HUES6 (cell line): ENCODE data around the gene RILPL2.
"Not testable (repeated sequence)": the region's sequence is repeated elsewhere in the genome, so short reads cannot be mapped to it uniquely, and the experiment has no call there.

Source experiments
- H3K27ac ChIP-seq: 2 replicates; pipeline ENCODE4 v1.7.0; 2013; ENCODE audit warnings: low read depth, mild to moderate bottlenecking, low read length, inconsistent platforms
- H3K27me3 ChIP-seq: 2 replicates; pipeline ENCODE4 v1.6.1; 2013; ENCODE audit warnings: low read length; ENCODE audit not compliant: control insufficient read depth, insufficient read depth
- H3K36me3 ChIP-seq: 2 replicates; pipeline ENCODE4 v1.6.1; 2013; ENCODE audit warnings: low read length; ENCODE audit not compliant: control insufficient read depth, insufficient read depth
- H3K4me1 ChIP-seq: 2 replicates; pipeline ENCODE4 v1.6.1; 2013; ENCODE audit warnings: low read length; ENCODE audit not compliant: control insufficient read depth, insufficient read depth
- H3K4me3 ChIP-seq: 2 replicates; pipeline ENCODE4 v1.5.1; 2013; ENCODE audit warnings: low read depth, low read length
- H3K9ac ChIP-seq: one replicate; pipeline ENCODE4 v1.6.1; 2013; ENCODE audit warnings: mild to moderate bottlenecking, low read length
- H3K9me3 ChIP-seq: 2 replicates; pipeline ENCODE4 v1.6.1; 2013; ENCODE audit warnings: low read depth, low read length; ENCODE audit not compliant: control insufficient read depth, insufficient read depth

RILPL2 gene, protein sequence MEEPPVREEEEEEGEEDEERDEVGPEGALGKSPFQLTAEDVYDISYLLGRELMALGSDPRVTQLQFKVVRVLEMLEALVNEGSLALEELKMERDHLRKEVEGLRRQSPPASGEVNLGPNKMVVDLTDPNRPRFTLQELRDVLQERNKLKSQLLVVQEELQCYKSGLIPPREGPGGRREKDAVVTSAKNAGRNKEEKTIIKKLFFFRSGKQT

DNA sequence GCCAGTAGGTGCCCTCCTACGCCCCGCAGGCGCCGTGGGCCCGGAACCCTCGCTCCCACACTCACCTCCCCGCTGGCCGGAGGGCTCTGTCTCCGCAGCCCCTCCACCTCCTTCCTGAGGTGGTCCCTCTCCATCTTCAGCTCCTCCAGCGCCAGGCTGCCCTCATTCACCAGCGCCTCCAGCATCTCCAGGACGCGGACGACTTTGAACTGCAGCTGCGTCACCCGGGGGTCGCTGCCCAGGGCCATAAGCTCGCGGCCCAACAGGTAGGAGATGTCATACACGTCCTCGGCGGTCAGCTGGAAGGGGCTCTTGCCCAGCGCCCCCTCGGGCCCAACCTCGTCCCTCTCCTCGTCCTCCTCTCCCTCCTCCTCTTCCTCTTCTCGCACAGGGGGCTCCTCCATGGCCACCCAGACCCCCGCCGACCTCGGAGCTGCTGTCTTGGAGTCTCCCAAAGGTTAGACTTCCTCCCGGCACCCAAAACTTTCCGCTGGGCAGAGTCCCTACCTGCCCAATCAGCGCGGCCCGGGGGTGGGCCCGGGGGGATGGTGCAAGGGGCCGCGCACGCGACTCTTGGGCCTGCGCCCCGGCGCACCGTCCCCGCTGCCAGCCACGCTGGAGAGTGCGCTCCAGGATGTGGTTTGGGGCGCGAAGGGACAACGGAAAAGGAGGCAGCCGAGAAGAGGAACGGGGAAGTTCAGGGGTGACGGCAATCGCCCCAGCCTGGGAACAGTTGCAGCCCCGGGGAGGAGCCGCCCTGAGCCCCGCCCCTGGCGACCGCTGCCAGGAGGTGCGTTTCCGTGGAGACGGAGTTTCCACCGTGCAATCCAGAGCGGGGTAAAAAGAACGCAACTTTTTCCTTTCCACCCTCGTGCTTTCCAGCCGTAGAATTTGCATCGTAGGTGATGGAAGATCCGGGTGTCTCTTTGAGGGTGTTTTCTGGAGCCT is at the start of gene RILPL2:
Gene RILPL2 (minus strand): TSS at position 668 of the 948 bp plus-strand sequence. CDS start 264 bp downstream, at position 404.
- H3K4me3 ChIP-seq, result peak within 1 kb of the TSS; percentile 77
- peak within 1 kb of the TSS; percentile 48 for H3K9ac ChIP-seq
- peaks cover 20% of the 10 kb centered on the region for H3K27me3 ChIP-seq
- no peak within 1 kb of the TSS for H3K27ac ChIP-seq
- H3K36me3 ChIP-seq, result no peaks in the 10 kb centered on the region
- H3K4me1 ChIP-seq, result no peaks in the 10 kb centered on the region
- H3K9me3 ChIP-seq, result no peaks in the 10 kb centered on the region

DNA sequence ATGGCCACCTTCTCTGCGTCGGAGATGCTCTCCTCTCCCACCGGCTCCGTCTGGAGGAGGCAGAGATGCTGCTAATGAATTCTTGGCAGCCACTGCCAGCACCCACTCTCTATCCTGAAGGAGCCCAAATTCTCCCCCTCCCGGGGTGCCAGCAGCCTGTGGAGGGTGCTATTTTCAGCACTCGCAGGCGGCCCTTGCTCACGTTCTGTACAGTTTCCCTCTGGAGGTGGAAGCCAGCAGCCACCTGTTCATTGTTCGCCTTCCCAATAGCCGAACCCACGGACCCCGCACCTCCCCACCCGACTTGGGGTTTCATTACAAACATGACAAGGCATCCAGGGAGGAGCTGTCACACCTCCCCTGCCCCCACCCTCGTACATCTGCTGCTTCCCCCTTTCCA is 49.3 kb upstream of the RILPL2 start:
- Histone ChIP-seq H3K4me1 (peaks cover 6% of the 10 kb centered on the region; the same call in 1 of the 2 replicates), H3K27ac (no peak overlapping the region), H3K9me3 (no peaks in the 10 kb centered on the region), H3K4me3 (no peak overlapping the region), H3K27me3 (no peaks in the 10 kb centered on the region), H3K36me3 (no peaks in the 10 kb centered on the region), H3K9ac (no peak overlapping the region)

DNA sequence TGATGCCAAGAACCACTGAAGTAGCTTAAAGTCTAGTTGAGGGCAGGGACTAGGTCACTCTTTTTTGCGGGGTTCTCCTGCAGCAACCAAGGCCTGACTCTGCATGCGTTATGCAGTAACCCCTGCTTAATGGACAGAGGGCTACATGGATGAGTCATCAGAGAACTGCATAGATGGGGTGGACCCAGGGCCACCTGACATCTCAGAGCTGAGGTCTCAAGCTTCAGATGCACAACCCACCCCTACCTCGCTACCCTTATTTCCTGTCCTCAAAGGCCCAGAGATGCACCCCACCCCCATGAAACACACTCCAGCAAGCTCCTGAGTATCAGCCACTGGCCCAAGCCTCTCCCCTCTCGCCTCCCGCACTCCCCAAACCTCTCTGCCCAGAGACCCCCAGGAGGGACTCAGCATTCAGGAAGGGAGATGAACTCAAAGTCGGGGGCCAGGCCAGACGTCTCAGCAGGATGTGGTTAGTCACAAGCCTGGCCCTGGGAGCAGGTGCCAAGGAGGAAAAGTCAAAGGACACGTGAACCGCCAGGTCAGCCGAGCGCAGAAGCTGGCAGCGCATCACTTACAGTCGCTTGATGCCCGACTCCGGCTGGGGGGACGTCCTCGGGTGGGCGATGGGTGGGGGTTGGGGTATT is 47.2 kb upstream of the RILPL2 start:
- Histone ChIP-seq H3K36me3 (peaks cover 2% of the 10 kb centered on the region; the same call in 1 of the 2 replicates), H3K9me3 (no peaks in the 10 kb centered on the region), H3K4me3 (no peak overlapping the region), H3K27me3 (no peaks in the 10 kb centered on the region), H3K9ac (no peak overlapping the region), H3K4me1 (peaks cover 4% of the 10 kb centered on the region; the same call in 1 of the 2 replicates), H3K27ac (no peak overlapping the region)

DNA sequence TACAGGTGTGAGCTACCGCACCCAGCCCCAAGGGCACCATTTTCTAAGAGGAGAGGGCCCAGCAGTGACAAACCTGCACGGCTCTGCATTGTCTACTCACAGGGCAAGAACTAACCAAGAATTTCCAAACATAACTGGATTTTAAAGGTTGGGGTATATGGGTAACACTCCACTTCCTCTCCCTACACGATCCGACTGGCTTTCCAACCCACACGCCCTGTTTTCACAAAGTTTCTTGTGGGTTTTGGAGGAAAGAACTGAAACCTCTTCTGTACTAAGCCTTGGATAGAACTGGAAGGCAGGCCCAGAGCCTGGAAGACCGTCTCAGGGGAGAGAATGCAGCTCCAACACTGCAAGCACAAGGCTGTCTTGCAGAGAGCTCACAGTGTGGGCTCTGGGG is 46.4 kb upstream of the RILPL2 start:
- H3K9me3 ChIP-seq, result no peaks in the 10 kb centered on the region
- H3K27me3 ChIP-seq, result no peaks in the 10 kb centered on the region
- no peak overlapping the region for H3K27ac ChIP-seq
- H3K4me1 ChIP-seq, result no peaks in the 10 kb centered on the region
- H3K36me3 ChIP-seq, result peaks cover 2% of the 10 kb centered on the region; the same call in 1 of the 2 replicates
- no peak overlapping the region for H3K4me3 ChIP-seq
- no peak overlapping the region for H3K9ac ChIP-seq

DNA sequence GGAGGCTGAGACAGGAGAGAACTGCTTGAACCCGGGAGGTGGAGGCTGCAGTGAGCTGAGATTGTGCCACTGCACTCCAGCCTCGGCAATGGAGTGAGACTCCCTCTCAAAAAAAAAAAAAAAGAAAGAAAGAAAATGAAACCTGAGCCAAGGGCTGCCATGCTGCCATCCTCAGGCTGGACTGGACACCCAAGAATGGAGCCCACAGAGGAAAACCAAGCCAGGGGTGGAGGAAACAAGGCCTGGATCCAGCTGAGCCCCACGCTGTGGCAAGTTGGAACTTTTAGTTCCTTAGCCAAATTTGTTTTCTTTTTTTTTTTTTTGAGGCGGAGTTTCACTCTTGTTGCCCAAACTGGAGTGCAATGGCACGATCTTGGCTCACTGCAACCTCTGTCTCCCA is 44.8 kb upstream of the RILPL2 start:
- H3K4me3 ChIP-seq, H3K4me1 ChIP-seq, H3K9ac ChIP-seq, H3K27me3 ChIP-seq, H3K27ac ChIP-seq, H3K9me3 ChIP-seq, H3K36me3 ChIP-seq: not testable (repeated sequence)

DNA sequence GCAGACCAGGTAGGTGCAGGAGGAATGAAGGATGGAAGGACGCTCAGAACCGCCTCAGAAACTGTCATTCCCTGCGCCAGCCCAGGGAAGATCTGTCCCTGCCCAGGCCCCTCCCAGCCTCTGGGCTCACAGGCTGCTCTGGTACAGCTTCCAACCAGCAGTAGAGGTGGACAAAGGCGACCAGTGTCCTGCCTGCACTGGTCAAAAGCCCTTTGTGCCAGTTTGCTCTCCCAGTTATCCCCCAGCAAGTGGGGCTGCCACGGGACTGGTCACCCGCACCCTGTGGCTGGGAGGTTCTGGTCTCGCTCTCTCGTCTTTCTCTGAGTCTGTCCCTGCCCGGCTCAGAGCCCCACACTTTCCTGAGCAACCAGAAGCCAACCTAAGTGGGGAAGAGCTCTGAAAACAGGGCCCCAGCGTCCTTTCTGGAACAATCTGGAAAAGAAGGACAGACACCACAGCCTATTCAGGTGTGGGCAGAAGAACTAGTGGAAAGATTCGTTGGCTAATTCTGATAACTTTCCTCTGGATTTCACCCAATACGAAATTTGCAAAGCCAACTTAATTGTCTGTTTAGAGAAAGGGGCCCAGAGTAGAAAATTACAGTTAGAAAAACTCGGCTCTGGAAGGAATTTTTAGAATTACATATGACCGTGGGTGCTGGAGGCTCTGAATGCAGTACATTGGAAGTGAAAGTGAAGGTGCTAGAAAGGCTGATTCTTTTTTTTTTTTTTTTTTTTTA is 43.1 kb upstream of the RILPL2 start:
- Histone ChIP-seq H3K9ac (no peak overlapping the region), H3K27me3 (no peaks in the 10 kb centered on the region), H3K4me1 (no peaks in the 10 kb centered on the region; the same call in 1 of the 2 replicates), H3K9me3 (no peaks in the 10 kb centered on the region), H3K27ac (no peak overlapping the region), H3K4me3 (no peak overlapping the region), H3K36me3 (peaks cover 8% of the 10 kb centered on the region; the same call in 1 of the 2 replicates)

DNA sequence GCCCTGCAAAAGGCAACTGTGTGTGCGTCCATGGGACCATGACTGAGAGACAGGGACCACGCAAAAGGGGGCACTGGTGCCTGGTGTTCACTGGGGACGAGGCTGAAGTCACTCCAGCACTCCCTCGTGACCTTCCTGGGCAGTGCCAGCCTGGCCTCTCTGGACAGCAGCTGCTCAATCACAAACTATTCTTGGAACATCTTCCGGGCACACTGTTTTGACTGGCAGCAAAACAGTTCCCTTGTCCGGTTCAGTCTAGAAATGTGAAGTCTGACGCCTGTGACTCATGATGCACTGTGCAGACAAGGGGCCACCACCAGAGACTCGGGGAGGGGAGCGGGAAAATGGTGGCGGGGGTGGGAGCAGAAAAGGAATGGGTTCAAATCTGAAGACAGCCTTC is 42.3 kb upstream of the RILPL2 start:
- Histone ChIP-seq H3K4me1 (no peaks in the 10 kb centered on the region; the same call in 1 of the 2 replicates), H3K4me3 (no peak overlapping the region), H3K9me3 (no peaks in the 10 kb centered on the region), H3K9ac (no peak overlapping the region), H3K36me3 (peaks cover 8% of the 10 kb centered on the region; the same call in 1 of the 2 replicates), H3K27me3 (no peaks in the 10 kb centered on the region), H3K27ac (no peak overlapping the region)

DNA sequence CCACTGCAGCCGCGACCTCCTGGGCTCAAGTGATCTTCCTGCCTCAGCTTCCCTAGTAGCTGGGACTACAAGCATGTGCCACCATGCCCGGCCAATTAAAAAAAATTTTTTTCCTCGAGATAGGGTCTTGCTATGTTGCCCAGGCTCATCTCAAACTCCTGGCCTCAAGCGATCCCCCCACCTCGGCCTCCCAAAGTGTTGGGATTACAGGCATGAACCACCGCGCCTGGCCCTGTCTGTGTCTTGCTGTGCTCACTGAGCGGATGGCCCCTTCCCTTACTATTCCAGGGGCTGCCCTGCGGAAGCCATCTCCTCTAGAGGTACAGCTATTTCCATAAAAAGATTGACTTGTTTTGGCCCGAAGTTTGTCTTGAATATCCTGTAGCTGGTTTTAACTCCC is 41.6 kb upstream of the RILPL2 start:
- Histone ChIP-seq H3K9ac (no peak overlapping the region), H3K36me3 (peaks cover 9% of the 10 kb centered on the region; the same call in 1 of the 2 replicates), H3K27ac (no peak overlapping the region), H3K9me3 (no peaks in the 10 kb centered on the region), H3K4me1 (no peaks in the 10 kb centered on the region; the same call in 1 of the 2 replicates), H3K4me3 (no peak overlapping the region), H3K27me3 (no peaks in the 10 kb centered on the region)

DNA sequence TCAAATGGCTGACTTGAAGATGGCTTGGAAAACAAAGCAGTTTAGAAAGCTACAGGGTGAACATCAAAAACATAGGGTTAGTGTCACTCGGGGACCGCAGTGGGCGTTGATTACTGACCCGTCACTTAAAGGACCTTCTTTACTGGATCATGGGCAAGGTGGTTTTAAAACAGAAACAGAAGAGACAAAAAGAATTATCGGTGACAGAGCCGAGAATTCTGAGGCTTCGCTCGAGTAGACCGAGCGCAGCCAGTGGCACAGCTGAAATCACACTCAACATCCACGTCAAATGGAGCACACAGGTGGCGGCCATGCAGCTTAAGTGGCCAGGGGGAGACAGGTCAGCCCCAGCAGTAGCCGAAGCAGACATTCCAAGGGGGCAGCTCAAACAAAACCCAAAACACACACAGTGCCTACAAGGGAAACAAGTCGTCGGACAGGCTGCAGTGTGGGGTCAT is 38.8 kb upstream of the RILPL2 start:
- no peak overlapping the region for H3K9ac ChIP-seq
- peaks cover 28% of the 10 kb centered on the region for H3K36me3 ChIP-seq
- no peaks in the 10 kb centered on the region for H3K27me3 ChIP-seq
- no peaks in the 10 kb centered on the region for H3K9me3 ChIP-seq
- no peak overlapping the region for H3K4me3 ChIP-seq
- H3K27ac ChIP-seq, result no peak overlapping the region
- H3K4me1 ChIP-seq, result no peaks in the 10 kb centered on the region; the same call in 1 of the 2 replicates

DNA sequence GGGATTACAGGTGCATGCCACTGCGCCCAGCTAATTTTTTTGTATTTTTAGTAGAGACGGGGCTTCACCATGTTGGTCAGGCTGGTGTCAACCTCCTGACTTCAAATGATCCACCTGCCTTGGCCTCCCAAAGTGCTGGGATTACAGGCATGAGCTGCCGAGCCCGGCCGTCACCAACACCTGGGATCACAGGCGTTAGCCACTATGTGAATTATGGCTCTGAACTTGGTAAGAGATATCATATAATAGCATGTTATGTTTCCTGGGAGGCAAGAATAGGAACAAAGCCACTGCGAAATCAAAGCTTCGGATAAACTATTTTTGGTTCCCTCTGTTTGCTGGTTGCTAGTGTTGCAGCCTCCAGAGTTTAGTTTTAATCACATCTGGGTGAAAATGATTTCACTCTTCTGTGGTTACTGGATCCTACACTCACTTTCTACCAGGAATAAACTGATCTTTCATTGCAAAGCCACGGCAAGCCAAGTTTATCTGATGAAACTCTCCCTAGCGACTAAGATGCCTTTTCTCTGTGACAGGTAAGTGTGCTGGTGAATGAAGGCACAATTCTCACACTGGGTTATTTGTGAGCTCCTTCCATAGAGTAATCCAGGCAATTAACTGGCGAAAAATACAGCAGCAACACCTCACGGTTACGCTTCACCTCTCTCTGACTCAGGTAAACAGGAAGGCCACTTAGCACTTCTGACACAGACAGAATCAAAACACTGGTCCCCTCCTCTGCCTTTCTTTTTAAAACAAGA is 38.2 kb upstream of the RILPL2 start:
- H3K4me1 ChIP-seq, result no peaks in the 10 kb centered on the region; the same call in 1 of the 2 replicates
- H3K27me3 ChIP-seq, result no peaks in the 10 kb centered on the region
- no peak overlapping the region for H3K9ac ChIP-seq
- H3K4me3 ChIP-seq, result no peak overlapping the region
- H3K36me3 ChIP-seq, result peaks cover 28% of the 10 kb centered on the region
- H3K27ac ChIP-seq, result no peak overlapping the region
- no peaks in the 10 kb centered on the region for H3K9me3 ChIP-seq
